HG03103 (cell line): ENCODE data around the gene ABCC3.

Source experiments
- ATAC-seq: cut with Tn5 transposase; IDR thresholded peaks from one replicate; pipeline ENCODE4 v1.9.1; 2021; ENCODE audit warnings: low read depth; ENCODE audit not compliant: unreplicated experiment

Gene ABCC3

DNA sequence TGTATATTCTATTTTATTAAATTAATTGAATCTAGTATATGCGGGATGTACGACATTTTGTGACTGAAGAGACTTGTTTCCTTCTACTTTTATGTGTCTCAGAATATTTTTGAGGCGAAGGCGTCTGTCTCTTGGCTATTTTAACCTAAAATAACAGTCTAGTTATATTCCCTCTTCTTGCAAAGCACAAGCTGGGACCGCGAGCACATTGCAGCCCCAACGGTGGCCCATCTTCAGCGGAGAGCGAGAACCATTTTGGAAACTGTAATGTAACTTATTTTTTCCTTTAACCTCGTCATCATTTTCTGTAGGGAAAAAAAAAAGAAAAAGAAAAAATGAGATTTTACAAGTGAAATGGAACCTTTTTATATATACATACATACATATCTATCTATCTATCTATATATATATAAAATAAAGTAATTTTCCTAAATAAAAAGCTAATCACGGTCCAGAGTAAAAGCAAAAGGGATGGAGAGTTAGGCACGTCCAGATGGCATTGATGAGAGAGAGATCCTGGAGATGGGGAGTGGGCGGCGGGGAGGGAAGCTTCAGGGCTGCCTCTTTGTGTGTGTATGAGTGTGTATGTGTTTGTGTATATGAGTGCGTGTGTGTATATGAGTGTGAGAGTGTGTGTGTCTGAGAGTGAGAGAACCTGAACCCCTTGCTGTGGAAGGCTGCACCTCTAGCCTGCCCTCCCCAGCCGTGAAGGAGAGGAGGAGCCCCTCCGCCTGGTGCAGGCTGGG lies 7.5 kb upstream of the ABCC3 start:
- ATAC-seq = no peak

DNA sequence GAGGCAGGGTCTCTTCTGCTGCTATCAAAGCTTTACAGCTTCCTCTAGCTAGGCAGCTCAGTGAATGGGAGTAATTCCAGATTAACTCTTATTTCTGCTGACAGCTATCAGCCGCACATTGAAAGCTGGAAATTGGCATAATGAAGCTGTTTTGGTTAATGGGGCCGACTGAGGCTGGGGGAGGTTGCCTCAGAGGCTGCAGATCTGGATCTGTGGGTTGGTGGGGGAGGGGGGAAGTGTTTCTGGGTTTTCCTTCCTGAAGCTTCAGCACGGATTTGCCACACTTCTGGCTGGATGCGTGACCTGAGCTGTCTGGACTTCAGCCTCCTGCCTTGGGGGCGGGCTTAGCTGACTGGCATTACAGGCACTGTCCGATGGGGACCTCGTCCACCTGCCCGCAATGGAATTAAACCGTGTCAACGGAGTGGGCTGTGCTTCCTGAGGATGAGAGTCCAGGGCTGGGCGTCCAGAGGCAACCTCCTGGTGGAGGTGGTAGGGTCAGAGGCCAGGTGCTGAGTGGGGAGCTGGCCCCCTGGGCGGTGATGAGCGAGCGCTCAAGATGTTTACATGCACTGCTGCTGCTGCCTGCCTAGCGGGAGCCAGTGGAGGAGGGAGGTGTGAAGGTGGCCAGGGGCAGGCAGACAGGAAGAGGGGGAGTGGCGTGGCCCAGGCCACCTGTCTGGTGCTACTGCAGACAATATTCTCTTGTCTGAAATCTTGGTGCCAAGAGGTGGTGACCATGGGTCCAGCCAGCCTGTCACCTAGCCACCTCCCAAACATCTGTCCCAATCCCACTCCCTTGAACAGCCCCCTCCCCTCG lies 6.7 kb upstream of the ABCC3 start:
- ATAC-seq = no peak

DNA sequence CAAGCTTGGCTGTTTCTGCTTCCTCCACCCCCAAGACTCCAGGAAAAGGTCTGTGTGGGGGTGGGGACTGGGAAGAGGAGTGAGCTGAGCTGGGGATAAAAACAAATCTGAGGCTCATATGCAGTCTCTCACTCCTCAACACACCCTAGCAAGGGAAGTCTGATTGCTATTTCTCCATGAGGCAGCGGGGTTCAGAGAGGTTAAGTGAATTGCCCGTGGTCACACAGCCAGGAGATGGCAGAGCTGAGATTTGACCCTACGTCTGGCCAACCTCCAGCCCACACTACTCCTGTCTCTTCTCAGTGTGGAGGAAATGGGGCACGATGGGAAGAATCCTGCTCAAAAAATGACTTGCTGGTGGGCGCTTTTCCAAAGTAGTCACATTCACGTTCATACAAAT lies 4.8 kb upstream of the ABCC3 start:
- ATAC-seq = no peak

DNA sequence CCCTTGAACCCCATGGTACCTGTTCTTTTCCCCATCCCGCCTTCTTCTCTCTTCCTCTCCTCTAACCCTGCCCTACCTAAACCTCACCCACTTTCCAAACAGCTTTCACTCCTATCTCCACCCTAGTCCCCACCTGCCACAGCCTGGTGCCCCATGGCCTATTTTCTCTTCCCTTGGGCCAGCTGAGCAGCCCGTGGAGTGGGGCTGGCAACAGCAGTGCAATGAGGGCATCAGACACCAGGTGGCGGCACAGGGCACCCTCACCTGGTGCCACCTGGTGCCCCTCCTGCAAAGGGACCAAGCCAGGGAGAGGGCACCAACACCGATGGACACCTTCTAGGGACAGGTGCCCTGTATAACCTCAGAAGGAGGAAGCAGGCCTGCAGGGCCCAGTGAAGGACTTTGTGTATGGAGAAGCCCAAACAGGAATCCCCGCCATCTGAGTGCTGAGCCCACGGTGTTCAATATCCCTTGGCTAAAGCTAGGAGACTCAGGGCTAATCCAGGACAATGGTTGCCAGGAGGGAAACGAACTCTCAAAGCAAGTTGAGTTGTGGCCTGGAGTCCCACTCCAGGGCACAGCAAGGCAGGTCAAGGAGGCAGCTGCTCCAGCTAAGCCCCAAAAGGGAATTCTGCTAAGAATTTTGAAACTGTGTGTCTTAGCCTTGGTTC lies 4.0 kb upstream of the ABCC3 start:
- ATAC-seq = no peak

DNA sequence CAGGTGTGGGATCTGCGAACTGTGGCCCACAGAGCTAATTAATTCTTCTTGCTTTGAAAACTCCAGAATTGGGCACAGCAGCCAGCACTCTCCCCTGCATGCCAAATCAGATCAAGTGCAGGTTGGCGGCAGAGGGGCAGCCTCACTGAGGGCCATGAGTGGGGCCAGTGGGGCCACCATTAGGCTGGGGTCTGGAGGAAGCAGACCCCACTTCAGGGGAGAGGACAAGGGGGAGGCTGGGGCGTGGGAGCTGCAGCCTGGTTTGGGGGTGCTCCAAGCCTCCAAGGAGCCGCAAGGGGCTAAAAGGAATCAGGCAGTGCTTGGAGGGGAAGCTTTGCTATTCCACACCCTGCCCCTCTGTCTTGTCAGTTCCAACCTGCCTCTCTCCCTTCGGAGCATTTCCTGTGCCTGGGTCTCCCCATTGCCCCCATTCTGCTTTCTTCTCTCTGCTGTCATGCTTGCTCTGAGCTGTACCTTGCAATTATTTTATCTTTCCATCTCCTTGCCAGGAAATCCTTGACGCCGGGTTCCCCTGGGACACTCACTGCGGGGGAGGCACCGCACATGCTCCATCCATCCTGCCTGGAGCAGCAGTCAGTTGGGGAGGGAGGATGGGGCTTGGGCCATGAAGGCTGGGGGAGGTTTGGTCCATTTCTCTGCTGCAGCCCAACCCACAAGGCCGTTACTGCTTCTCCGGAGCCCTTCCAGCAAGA lies 3.3 kb upstream of the ABCC3 start:
- no peak for ATAC-seq

DNA sequence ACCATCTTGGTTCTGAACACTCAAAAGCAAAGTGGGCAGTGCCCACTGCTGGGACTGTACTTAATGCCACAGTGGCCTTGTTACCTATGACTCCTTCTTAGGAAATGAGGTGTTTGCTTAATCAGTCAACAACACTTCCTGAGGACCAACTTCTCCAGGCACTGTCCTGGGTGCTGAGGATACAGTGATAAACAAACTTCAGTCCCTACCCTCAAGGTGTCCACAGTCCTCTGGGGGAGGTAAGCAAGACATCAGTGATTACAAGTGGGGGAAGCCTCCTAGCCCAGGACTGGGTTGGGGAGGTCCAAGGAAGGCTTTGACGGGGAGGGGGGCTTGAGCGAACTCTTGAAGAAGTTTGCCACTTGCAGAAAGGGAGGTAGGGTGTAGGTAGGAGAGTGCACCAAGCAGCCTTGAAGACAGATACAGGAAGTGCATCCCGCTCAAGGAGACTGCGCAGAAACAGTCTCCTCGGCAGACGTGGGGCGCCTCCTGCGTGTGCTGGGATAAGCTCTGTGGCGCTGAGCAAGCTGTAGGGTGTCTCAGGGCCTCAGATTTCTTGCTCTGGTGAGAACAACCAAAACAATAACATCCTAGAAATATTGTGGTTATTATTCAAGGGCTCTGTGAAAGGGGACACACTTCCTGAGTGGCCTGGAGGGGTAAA lies 2.6 kb upstream of the ABCC3 start:
- no peak for ATAC-seq

DNA sequence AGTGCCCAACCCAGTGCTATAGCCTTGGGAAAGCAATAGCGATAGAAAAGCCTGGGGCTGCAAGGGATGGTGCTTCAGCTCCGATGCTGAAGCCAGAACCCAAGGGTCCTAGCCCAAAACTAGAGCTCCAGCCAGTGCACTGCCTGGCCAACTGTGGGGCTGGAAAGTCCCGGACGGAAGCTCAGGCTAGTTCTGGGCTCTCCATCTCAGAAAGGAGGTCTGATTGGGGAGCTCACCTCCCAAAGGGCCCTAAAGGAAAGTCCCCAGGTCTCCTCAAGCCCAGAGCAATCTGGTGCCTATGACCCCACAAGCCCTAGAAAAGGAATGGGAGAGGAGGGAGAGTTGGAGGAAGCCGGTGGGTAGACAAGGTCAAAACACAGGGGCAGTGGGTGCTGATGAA lies 2.0 kb upstream of the ABCC3 start:
- no peak for ATAC-seq

DNA sequence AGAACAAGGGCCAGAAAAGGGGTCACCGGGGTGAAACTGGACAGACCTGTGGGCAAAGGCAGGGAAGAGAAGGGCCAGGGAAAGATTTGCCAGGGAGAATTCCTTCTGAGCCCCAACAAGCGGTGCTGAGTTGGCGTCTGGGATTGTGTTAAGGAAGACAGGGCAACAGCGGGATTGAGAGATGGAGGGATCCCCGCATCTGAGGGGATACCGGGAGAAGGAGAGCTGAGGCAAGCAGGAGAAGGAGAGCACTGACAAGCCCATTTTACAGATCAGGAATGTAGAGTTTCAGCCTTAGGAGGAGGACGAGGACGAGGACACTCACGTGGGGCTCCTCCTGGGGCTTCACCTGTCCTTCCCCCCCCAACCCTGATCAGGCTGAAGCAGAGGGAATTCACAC lies 998 bp upstream of the ABCC3 start:
- ATAC-seq = no peak

DNA sequence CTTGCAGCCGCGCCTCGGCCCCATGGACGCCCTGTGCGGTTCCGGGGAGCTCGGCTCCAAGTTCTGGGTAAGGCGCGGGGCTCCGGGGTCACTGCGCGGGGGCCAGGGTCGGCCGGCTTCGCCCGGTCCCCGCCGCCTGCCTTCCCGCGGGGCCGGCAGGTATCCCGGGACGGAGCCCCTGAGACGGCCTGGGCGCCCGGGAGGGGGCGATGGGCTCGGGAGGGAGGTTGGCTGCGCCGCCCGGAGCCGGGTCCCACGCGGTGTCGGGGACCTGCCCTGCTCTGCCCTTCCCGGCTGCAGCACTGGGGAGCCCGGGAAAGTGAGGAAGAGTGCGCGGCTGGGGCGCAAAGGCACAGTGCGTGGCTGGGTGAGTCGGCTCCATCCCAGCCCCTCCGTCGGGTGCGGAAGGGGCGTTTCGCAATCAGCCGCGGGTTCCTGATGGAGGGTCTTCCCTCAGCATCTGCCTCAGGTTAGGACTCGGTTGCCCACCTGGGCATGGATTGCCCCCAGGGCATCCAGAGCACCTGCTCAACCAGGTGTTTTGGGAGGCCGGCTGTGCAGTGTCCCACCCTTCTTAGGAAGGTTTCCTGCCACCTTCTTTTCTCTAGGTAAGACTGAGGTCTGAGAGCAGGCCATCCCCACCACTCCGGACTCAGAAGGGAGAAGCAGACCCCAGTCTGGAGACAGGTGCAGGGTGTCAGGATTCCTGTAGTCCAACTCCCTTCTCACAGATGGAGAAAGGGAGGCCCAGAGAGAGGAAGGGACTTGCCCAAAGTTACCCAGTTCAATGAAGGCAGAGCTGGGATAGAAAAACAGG lies 442 bp downstream of the ABCC3 start:
- no peak for ATAC-seq

DNA sequence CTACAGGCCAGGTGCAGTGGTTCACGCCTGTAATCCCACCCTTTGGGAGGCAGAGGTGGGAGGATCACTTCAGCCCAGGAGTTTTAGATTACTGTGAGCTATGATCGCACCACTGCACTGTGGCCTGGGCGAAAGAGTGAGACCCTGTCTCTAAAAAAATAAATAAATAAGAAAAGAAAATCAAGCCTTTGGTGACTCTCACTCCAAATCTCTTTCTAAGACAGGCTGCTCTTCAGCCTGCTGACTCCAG lies 976 bp downstream of the ABCC3 start:
- ATAC-seq = no peak

DNA sequence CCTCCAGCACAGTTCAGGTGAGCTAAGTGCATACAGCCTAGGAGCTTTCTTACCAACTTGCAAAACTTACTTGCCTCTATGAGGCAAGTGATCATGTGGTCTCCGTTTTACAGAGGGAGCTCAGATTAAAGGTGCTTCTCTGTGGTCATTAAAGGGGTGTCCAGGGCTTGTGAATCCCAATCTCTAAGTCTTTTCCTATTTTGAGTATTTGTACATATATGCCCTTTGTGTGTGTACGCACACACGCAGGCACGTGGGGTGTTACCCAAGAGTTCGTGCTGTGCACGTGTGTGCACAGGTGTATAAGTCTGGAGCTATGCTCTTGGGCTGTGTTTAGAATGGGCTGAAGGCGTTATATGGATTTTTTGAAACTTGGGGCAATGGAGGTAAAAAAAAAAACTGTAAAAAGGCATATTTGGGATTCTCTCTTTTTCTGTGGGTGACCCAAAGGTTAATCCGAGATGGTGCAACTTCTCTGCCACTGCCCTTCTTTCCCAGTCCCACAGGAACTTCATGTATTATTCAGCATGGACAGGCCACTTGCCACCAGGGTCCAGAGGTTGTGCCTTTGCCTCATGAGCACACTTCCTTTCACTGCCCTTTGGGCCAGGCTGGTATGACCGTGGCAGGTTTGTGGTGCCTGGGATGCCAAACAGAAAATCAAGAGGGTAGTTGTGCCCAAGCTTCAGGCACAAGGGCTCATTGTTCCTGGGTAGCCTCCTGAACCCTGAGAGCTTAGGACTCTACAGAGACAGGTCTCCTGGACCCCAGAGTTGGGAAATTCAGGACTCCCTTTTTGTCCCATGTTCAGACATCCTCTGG lies 1.5 kb downstream of the ABCC3 start:
- no peak for ATAC-seq

DNA sequence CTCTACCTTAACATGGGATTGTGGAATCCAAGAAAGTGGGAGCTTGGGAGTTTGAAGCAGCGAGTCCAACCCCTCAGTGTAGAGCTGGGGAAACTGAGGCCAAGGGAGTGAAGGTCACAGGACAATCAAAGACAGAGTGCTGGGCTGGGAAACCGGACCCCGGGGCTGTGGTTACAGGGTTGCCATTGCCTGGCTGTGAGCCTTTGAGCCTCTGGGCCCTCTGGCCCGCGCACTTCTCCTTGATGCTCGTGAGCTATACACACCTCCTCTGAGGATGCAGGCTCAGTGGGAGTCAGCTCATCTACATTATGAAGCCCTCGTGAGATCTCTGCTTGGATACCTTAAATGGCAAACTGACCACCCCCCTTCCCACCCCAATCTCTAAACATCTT lies 2.1 kb downstream of the ABCC3 start:
- ATAC-seq = no peak

DNA sequence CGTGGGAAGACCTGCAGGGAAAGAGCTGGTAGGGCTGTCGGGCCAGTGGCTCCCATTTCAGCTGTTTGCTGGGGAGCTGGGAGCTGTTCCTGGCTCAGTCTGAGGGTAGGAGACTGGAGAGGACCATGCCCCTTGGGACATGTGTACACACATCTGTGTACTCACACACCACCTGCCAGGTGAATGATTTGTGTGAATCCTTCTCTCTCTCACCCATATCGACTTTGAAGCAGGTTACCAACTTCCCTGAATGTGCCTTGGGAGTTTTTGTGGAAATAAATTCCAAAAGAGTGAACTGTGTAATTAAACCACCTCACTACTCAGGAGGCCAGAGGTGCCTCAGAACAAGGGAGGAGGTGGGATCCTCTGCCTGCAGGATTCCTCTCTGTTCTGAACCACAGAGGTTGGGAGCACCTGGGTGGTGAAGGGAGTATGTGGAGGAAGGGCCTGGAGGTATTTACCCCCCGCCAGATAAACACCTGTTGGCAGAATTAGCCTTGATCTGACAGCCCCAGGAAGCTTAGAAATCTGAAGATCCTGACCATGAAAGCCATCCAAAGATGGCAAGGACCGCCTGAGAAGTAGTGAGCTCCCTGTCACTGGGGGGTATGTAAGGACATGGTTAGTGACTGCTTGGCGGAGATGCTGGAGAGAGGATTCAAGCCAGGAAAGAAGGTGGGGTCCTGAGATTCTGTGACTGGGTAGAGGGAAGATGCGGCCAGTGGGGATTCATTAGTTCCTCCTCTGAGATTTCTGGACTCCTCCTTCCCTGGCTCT lies 3.3 kb downstream of the ABCC3 start:
- no peak for ATAC-seq

DNA sequence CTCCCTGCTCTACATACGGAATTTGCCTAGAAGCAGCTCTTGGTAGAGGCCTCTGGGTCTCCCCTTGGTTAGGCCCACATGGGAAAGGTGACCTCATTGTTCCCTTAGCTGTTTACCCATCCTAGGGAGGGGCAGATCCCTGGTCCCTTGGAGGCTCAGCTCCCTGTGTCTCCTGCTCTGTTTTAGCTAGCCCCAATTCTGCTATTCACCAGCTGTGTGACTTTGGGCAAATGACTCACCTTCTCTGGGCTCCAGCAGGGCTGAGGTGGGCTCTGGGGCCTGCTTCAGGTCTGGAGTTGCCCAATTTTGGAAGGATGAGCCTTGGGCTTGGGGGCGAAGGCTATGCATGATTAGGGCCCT lies 3.9 kb downstream of the ABCC3 start:
- no peak for ATAC-seq

DNA sequence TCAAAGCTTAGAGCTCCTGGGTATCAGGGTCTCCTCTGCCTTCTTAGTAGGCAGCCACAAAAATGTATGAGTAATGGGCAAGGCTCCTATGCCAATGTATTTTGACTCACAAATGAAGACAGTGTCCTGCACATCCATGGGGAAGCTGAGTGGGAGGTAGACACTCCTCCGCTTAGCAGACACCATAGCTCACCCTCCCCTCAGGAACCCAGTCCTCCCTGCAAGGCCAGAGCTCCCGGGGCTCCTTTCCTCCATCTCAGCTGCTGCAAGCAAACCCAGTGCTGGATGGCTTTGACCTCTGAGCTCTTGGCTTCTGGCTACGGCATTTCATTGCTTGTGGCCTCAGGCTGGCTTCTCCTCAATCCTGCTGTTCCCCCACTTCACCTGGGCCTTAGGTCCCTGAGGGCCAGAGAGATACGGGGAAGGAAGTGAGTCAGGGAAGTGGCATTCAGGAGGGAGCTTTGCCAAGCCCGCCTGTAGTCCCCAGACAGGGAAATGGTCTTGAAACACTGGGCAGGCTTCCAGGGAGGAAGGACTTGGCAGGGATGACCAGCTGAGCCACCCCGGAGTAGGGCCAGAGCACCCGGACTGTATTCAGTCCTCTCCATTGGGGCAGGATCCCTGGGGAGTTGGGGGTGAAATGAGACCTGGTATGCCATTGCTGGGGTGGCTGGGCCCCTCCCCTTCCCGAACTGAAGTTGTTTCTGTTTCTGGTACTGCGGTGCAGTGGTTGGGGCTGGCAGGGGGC lies 4.5 kb downstream of the ABCC3 start:
- ATAC-seq = no peak

DNA sequence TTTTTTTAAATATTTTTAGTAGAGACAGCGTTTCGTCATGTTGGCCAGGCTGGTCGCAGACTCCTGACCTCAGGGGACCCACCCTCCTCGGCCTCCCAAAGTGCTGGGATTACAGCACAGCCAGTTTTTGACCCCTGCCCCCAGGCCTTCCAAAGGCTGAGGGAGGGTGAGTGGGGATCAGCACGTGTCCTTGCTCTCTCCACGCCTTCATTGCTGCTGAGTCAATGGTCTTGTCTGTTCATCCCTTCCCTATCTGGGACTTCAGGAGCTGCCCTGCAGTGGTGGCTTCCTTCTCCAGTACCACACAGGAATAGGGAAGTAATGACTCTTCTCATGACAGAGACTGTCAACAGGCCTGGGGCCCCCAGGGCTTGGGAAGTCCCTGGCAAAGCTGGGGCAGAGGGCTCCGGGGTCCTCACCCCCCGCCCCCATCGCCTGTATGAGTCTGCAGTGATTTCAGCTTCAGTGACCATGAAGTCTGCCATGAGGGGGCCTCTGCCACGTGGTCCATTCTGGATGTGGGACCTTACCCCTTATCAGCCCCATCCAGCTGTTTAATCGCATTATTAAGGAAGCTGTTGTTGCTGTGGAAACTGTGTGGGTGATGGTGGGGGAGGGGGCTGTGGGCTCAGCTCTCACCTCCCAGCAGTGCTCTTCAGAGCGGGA lies 6.1 kb downstream of the ABCC3 start:
- ATAC-seq = no peak

DNA sequence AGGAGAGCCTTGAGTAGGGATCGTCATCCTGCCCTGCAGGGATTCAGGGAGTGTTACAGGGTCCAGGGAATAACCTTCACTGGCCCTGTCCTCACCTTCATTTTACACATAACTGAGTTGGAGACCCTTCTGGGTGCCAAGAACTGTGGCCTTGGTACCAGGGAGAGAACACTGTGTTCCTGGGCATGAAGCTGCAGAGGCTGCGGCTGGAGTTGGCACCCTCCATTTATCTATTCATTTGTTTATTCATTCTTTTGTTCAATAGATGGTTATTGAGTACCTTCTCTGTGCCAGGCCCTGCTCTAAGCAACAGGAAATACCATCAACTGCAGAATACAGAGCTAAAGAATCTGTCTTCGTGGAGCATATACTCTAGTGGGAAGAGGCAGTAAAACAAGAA lies 6.7 kb downstream of the ABCC3 start:
- ATAC-seq = no peak
